Measurements from ENCODE around the gene TACC2. TPM values are rescaled to one million over a fixed set of nuclear protein-coding genes. Genes with fewer than 3 reads are reported as not detected.
A peak's percentile ranks its signal among the peaks of the same experiment; 100 is the strongest.
"Not testable (repeated sequence)": the region's sequence is repeated elsewhere in the genome, so short reads cannot be mapped to it uniquely, and the experiment has no call there.

TACC2 gene
- total RNA-seq, 1 experiment from 2014 or later: 89.0 TPM

- POLR2A ChIA-PET: interaction anchor here (0.7 to 7.2 kb wide), 18 partner anchors 11 to 1137 kb away, joined by 3 to 88 read pairs (median 6); partner anchors contain the start of genes ATE1 and NSMCE4A
- intact Hi-C loops (cut with micrococcal nuclease): no loop called here
- no peaks in the 10 kb centered on the region for H3K36me3 Mint-ChIP-seq (ENCODE audit: insufficient read depth, unreplicated experiment)
- DNase-seq (ENCODE audit: unreplicated experiment): peak; percentile 80
- BruUV-seq (replicated peaks): TSS peak; percentile 95
- H3K4me3 Mint-ChIP-seq (ENCODE audit: unreplicated experiment): no peak overlapping the region
- peak overlapping the region; percentile 94 for H3K27ac Mint-ChIP-seq (ENCODE audit: low read depth, unreplicated experiment)
- peaks cover 11% of the 10 kb centered on the region for H3K4me1 Mint-ChIP-seq (ENCODE audit: insufficient read depth, unreplicated experiment)
- CTCF ChIA-PET: interaction anchor here (1.1 to 3.2 kb wide), 6 partner anchors 10 to 48 kb away, joined by 3 to 37 read pairs (median 4); no protein-coding TSS in a partner anchor
- no peak for TF ChIP-seq CTCF (IDR thresholded peaks at IDR 0.05; ENCODE audit: unreplicated experiment)
- H3K27me3 Mint-ChIP-seq (ENCODE audit: insufficient read depth, unreplicated experiment): no peaks in the 10 kb centered on the region
- H3K9me3 Mint-ChIP-seq (ENCODE audit: unreplicated experiment): no peaks in the 10 kb centered on the region
Measured at GRCh38 chr10:122102146-122102868, 113.3 kb downstream of the TACC2 start.

- Mint-ChIP-seq H3K27ac (ENCODE audit: low read depth, unreplicated experiment) (peak overlapping the region; percentile 94), H3K36me3 (ENCODE audit: insufficient read depth, unreplicated experiment) (no peaks in the 10 kb centered on the region), H3K9me3 (ENCODE audit: unreplicated experiment) (no peaks in the 10 kb centered on the region), H3K27me3 (ENCODE audit: insufficient read depth, unreplicated experiment) (no peaks in the 10 kb centered on the region), H3K4me3 (ENCODE audit: unreplicated experiment) (no peak overlapping the region), H3K4me1 (ENCODE audit: insufficient read depth, unreplicated experiment) (peaks cover 9% of the 10 kb centered on the region)
- intact Hi-C loops (cut with micrococcal nuclease): no loop called here
- BruUV-seq (replicated peaks): no TSS peak
- no peak for TF ChIP-seq CTCF (IDR thresholded peaks at IDR 0.05; ENCODE audit: unreplicated experiment)
- CTCF ChIA-PET: interaction anchor here (0.8 to 3.2 kb wide), 8 partner anchors 9 to 183 kb away, joined by 3 to 37 read pairs (median 4); partner anchors contain the start of gene NSMCE4A
- DNase-seq (ENCODE audit: unreplicated experiment): no peak
- POLR2A ChIA-PET: interaction anchor here (0.7 to 7.2 kb wide), 14 partner anchors 8 to 175 kb away, joined by 3 to 88 read pairs (median 6); partner anchors contain the start of genes ATE1 and NSMCE4A
Measured at GRCh38 chr10:122102869-122103525, 114.0 kb downstream of the TACC2 start.

GRCh38 chr10:122103592-122103991 is 114.6 kb downstream of the TACC2 start:
- ChIA-PET CTCF (interaction anchor here (0.7 to 3.2 kb wide), 8 partner anchors 9 to 184 kb away, joined by 3 to 37 read pairs (median 4); partner anchors contain the start of gene NSMCE4A), POLR2A (interaction anchor here (0.7 to 7.2 kb wide), 11 partner anchors 8 to 176 kb away, joined by 3 to 88 read pairs (median 7); partner anchors contain the start of gene ATE1)
- Mint-ChIP-seq H3K27me3 (ENCODE audit: insufficient read depth, unreplicated experiment) (no peaks in the 10 kb centered on the region), H3K9me3 (ENCODE audit: unreplicated experiment) (no peaks in the 10 kb centered on the region), H3K4me1 (ENCODE audit: insufficient read depth, unreplicated experiment) (peaks cover 9% of the 10 kb centered on the region), H3K4me3 (ENCODE audit: unreplicated experiment) (no peak overlapping the region), H3K36me3 (ENCODE audit: insufficient read depth, unreplicated experiment) (no peaks in the 10 kb centered on the region), H3K27ac (ENCODE audit: low read depth, unreplicated experiment) (no peak overlapping the region)
- no TSS peak for BruUV-seq (replicated peaks)
- intact Hi-C loops (cut with micrococcal nuclease): no loop called here
- no peak for TF ChIP-seq CTCF (IDR thresholded peaks at IDR 0.05; ENCODE audit: unreplicated experiment)
- DNase-seq (ENCODE audit: unreplicated experiment): no peak

- intact Hi-C loops (cut with micrococcal nuclease); POLR2A ChIA-PET; H3K4me3 Mint-ChIP-seq (ENCODE audit: unreplicated experiment); H3K9me3 Mint-ChIP-seq (ENCODE audit: unreplicated experiment); BruUV-seq (replicated peaks); DNase-seq (ENCODE audit: unreplicated experiment); H3K36me3 Mint-ChIP-seq (ENCODE audit: insufficient read depth, unreplicated experiment); CTCF ChIA-PET; H3K27me3 Mint-ChIP-seq (ENCODE audit: insufficient read depth, unreplicated experiment); H3K27ac Mint-ChIP-seq (ENCODE audit: low read depth, unreplicated experiment); H3K4me1 Mint-ChIP-seq (ENCODE audit: insufficient read depth, unreplicated experiment): not testable (repeated sequence)
Measured at GRCh38 chr10:122108786-122109185, 119.8 kb downstream of the TACC2 start.

Measured in MCF 10A (cell line).